ENCODE data around the gene ENKUR. TPM values are rescaled to one million over a fixed set of nuclear protein-coding genes. Genes with fewer than 3 reads are reported as not detected.
A peak's percentile ranks its signal among the peaks of the same experiment; 100 is the strongest.
"Not testable (repeated sequence)": the region's sequence is repeated elsewhere in the genome, so short reads cannot be mapped to it uniquely, and the experiment has no call there.

Gene ENKUR
- total RNA-seq, 1 donor from 2014 or later, result 6.5 TPM

- no peak for DNase-seq
- no peak overlapping the region for H3K27ac ChIP-seq
Measured at GRCh38 chr10:24974976-24975375, 41.0 kb downstream of the ENKUR start.

GRCh38 chr10:24973163-24973562 is 42.8 kb downstream of the ENKUR start:
- Histone ChIP-seq H3K9me3 (no peaks in the 10 kb centered on the region), H3K27ac (no peak overlapping the region), H3K4me3 (no peak overlapping the region), H3K27me3 (ENCODE audit: low read depth) (no peaks in the 10 kb centered on the region), H3K36me3 (no peaks in the 10 kb centered on the region), H3K4me1 (no peaks in the 10 kb centered on the region)
- ATAC-seq, result no peak
- no peak for TF ChIP-seq CTCF (IDR thresholded peaks at IDR 0.05)
- no peak for DNase-seq
- intact Hi-C loops (cut with DNase I), result no loop called here

More at GRCh38 chr10:24974976-24975375, 41.0 kb downstream of the ENKUR start:
- ATAC-seq, result peak; percentile 41 to 61
- no peaks in the 10 kb centered on the region for H3K9me3 ChIP-seq
- H3K36me3 ChIP-seq, result no peaks in the 10 kb centered on the region
- H3K4me1 ChIP-seq, result no peaks in the 10 kb centered on the region
- intact Hi-C loops (cut with DNase I), result no loop called here
- no peaks in the 10 kb centered on the region for H3K27me3 ChIP-seq (ENCODE audit: low read depth)
- H3K4me3 ChIP-seq, result no peak overlapping the region
- TF ChIP-seq CTCF (IDR thresholded peaks at IDR 0.05), result no peak

GRCh38 chr10:24971374-24971773 is 44.6 kb downstream of the ENKUR start:
- H3K27me3 ChIP-seq (ENCODE audit: low read depth), result no peaks in the 10 kb centered on the region
- H3K27ac ChIP-seq, result no peak overlapping the region
- no peaks in the 10 kb centered on the region for H3K4me1 ChIP-seq
- H3K4me3 ChIP-seq, result no peak overlapping the region
- no peak for DNase-seq
- no peaks in the 10 kb centered on the region for H3K9me3 ChIP-seq
- no peaks in the 10 kb centered on the region for H3K36me3 ChIP-seq
- intact Hi-C loops (cut with DNase I), result no loop called here
- no peak for TF ChIP-seq CTCF (IDR thresholded peaks at IDR 0.05)
- peak in 1 of 2 donors; percentile 46 for ATAC-seq

GRCh38 chr10:24969841-24970281 is 46.1 kb downstream of the ENKUR start:
- Histone ChIP-seq H3K27ac (no peak overlapping the region), H3K36me3 (no peaks in the 10 kb centered on the region), H3K4me3 (no peak overlapping the region), H3K9me3 (no peaks in the 10 kb centered on the region), H3K4me1 (no peaks in the 10 kb centered on the region), H3K27me3 (ENCODE audit: low read depth) (no peaks in the 10 kb centered on the region)
- intact Hi-C loops (cut with DNase I), result no loop called here
- DNase-seq, result no peak
- ATAC-seq, result no peak
- TF ChIP-seq CTCF (IDR thresholded peaks at IDR 0.05), result no peak

GRCh38 chr10:24968951-24969350 is 47.0 kb downstream of the ENKUR start:
- intact Hi-C loops (cut with DNase I); H3K4me3 ChIP-seq; H3K9me3 ChIP-seq; H3K4me1 ChIP-seq; H3K36me3 ChIP-seq; ATAC-seq; H3K27me3 ChIP-seq (ENCODE audit: low read depth); DNase-seq; H3K27ac ChIP-seq: not testable (repeated sequence)

GRCh38 chr10:24968349-24968748 is 47.6 kb downstream of the ENKUR start:
- no peaks in the 10 kb centered on the region for H3K27me3 ChIP-seq (ENCODE audit: low read depth)
- intact Hi-C loops (cut with DNase I), result no loop called here
- no peak for TF ChIP-seq CTCF (IDR thresholded peaks at IDR 0.05)
- DNase-seq (no peak), ATAC-seq (no peak)
- no peaks in the 10 kb centered on the region for H3K9me3 ChIP-seq
- no peaks in the 10 kb centered on the region for H3K4me1 ChIP-seq
- H3K4me3 ChIP-seq, result no peak overlapping the region
- H3K27ac ChIP-seq, result no peak overlapping the region
- H3K36me3 ChIP-seq, result no peaks in the 10 kb centered on the region
